ENCODE data around the gene LMNTD1. TPM values are rescaled to one million over a fixed set of nuclear protein-coding genes. Genes with fewer than 3 reads are reported as not detected.
"Not testable (repeated sequence)": the region's sequence is repeated elsewhere in the genome, so short reads cannot be mapped to it uniquely, and the experiment has no call there.

The LMNTD1 gene
- total RNA-seq, 2 donors from 2014 or later = not detected

GRCh38 chr12:25494926-25495325 is 58.2 kb downstream of the LMNTD1 start:
- DNase-seq (ENCODE audit: low spot score) (no peak), ATAC-seq (ENCODE audit: insufficient number of reproducible peaks, low FRiP score, low read depth) (no peak)
- Histone ChIP-seq H3K27ac (no peak overlapping the region), H3K27me3 (replicated peaks; ENCODE audit: insufficient read depth) (no peaks in the 10 kb centered on the region), H3K4me1 (ENCODE audit: control insufficient read depth in 1 of 2, low read depth in 2 of 2) (no peaks in the 10 kb centered on the region), H3K9me3 (no peaks in the 10 kb centered on the region), H3K4me3 (no peak overlapping the region), H3K36me3 (no peaks in the 10 kb centered on the region)
- TF ChIP-seq CTCF (IDR thresholded peaks at IDR 0.05) = no peak

- no peaks in the 10 kb centered on the region for H3K27me3 ChIP-seq (replicated peaks; ENCODE audit: insufficient read depth)
- no peak for TF ChIP-seq CTCF (IDR thresholded peaks at IDR 0.05)
These were observed 59.4 kb downstream of the LMNTD1 start for GRCh38 chr12:25493682-25494081.

GRCh38 chr12:25491396-25492325 is 61.4 kb downstream of the LMNTD1 start:
- Histone ChIP-seq H3K9me3 (no peaks in the 10 kb centered on the region), H3K27me3 (replicated peaks; ENCODE audit: insufficient read depth) (no peaks in the 10 kb centered on the region), H3K4me3 (no peak overlapping the region), H3K4me1 (ENCODE audit: control insufficient read depth in 1 of 2, low read depth in 2 of 2) (no peaks in the 10 kb centered on the region), H3K36me3 (no peaks in the 10 kb centered on the region), H3K27ac (no peak overlapping the region)
- no peak for ATAC-seq (ENCODE audit: insufficient number of reproducible peaks, low FRiP score, low read depth)
- no peak for DNase-seq (ENCODE audit: low spot score)
- no peak for TF ChIP-seq CTCF (IDR thresholded peaks at IDR 0.05)

More at GRCh38 chr12:25493682-25494081, 59.4 kb downstream of the LMNTD1 start:
- ATAC-seq (ENCODE audit: insufficient number of reproducible peaks, low FRiP score, low read depth) (no peak), DNase-seq (ENCODE audit: low spot score) (no peak)
- Histone ChIP-seq H3K4me3 (no peak overlapping the region), H3K9me3 (no peaks in the 10 kb centered on the region), H3K27ac (no peak overlapping the region), H3K36me3 (no peaks in the 10 kb centered on the region), H3K4me1 (ENCODE audit: control insufficient read depth in 1 of 2, low read depth in 2 of 2) (no peaks in the 10 kb centered on the region)

- not testable (repeated sequence) for DNase-seq (ENCODE audit: low spot score); H3K4me1 ChIP-seq (ENCODE audit: control insufficient read depth in 1 of 2, low read depth in 2 of 2); H3K9me3 ChIP-seq; H3K27ac ChIP-seq; H3K4me3 ChIP-seq; H3K36me3 ChIP-seq; H3K27me3 ChIP-seq (replicated peaks; ENCODE audit: insufficient read depth); ATAC-seq (ENCODE audit: insufficient number of reproducible peaks, low FRiP score, low read depth)
These were observed 63.9 kb downstream of the LMNTD1 start for GRCh38 chr12:25488956-25489870.

GRCh38 chr12:25482625-25483024 is 70.5 kb downstream of the LMNTD1 start:
- Histone ChIP-seq H3K27ac (no peak overlapping the region), H3K9me3 (no peaks in the 10 kb centered on the region), H3K4me1 (ENCODE audit: control insufficient read depth in 1 of 2, low read depth in 2 of 2) (no peaks in the 10 kb centered on the region), H3K27me3 (replicated peaks; ENCODE audit: insufficient read depth) (no peaks in the 10 kb centered on the region), H3K36me3 (no peaks in the 10 kb centered on the region), H3K4me3 (no peak overlapping the region)
- ATAC-seq (ENCODE audit: insufficient number of reproducible peaks, low FRiP score, low read depth) (no peak), DNase-seq (ENCODE audit: low spot score) (no peak)
- TF ChIP-seq CTCF (IDR thresholded peaks at IDR 0.05) = no peak

Measured in thoracic aorta (tissue), 2 donors.